Dedifferentiated amniotic fluid mesenchymal stem cell (primary cell): ENCODE measurements around the gene PTPRM.
"Not testable (repeated sequence)": the region's sequence is repeated elsewhere in the genome, so short reads cannot be mapped to it uniquely, and the experiment has no call there.

ENCODE experiments used
- DNase-seq: peaks from one replicate; pipeline ENCODE4 v3.0.0-alpha.2; 2016; ENCODE audit errors: extremely low spot score

Gene PTPRM

GRCh38 chr18:8428951-8429350 lies 861.8 kb downstream of the PTPRM start:
- no peak for DNase-seq

GRCh38 chr18:8431036-8431435 lies 863.9 kb downstream of the PTPRM start:
- DNase-seq, result no peak

- no peak for DNase-seq
These were observed 866.2 kb downstream of the PTPRM start for GRCh38 chr18:8433323-8433722.

GRCh38 chr18:8433771-8434170 lies 866.7 kb downstream of the PTPRM start:
- DNase-seq, result no peak

- DNase-seq, result no peak
These were observed 868.3 kb downstream of the PTPRM start for GRCh38 chr18:8435376-8435775.

GRCh38 chr18:8439055-8439454 lies 871.9 kb downstream of the PTPRM start:
- no peak for DNase-seq

- no peak for DNase-seq
These were observed 876.4 kb downstream of the PTPRM start for GRCh38 chr18:8443505-8443904.

GRCh38 chr18:8446936-8447335 lies 879.8 kb downstream of the PTPRM start:
- not testable (repeated sequence) for DNase-seq

GRCh38 chr18:8448130-8448529 lies 881.0 kb downstream of the PTPRM start:
- DNase-seq, result no peak

- no peak for DNase-seq
These were observed 882.9 kb downstream of the PTPRM start for GRCh38 chr18:8450013-8450412.

- DNase-seq, result no peak
These were observed 884.0 kb downstream of the PTPRM start for GRCh38 chr18:8450898-8451665.

- no peak for DNase-seq
These were observed 886.4 kb downstream of the PTPRM start for GRCh38 chr18:8453528-8453927.

- no peak for DNase-seq
These were observed 887.0 kb downstream of the PTPRM start for GRCh38 chr18:8454136-8454535.

- no peak for DNase-seq
These were observed 888.8 kb downstream of the PTPRM start for GRCh38 chr18:8455661-8456614.
